Measurements from ENCODE around the gene NPAS2.

The NPAS2 gene

GRCh38 chr2:100995309-100996075 lies 175.6 kb downstream of the NPAS2 start:
- no peak for DNase-seq

DNA sequence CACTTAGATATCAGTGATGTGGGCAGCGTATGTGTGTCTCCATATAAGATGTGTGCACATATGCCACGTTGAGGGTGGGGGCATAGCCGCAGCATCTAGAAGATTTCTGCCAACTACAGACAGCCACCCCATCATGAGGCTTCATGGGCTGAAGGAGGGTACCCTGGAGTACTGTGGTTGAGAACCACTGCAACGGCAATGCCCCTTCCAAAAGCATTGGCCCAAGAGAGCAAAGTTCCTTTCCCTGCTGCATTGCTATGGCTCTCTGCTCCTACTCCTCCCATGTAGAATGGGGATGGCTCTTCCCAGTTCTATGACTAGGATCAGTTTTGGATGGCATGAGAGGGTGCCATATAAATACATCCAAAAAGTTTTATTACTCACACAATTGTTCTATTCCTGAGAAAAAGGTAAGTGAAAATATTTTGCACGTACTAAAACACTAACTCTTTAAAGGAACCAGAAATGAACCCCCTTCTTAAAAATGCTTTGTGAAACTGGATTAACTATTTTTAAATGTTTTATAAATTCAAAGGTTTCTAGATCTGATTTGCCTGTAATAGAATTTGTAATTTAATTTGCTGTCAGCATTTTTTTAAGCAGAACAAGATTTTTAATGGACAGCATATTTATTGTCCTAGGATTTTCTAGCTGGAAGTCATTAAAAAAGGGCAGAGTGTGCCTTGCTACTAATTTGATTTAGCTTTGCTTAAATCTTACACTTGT lies 177.7 kb downstream of the NPAS2 start:
- no peak for DNase-seq

DNA sequence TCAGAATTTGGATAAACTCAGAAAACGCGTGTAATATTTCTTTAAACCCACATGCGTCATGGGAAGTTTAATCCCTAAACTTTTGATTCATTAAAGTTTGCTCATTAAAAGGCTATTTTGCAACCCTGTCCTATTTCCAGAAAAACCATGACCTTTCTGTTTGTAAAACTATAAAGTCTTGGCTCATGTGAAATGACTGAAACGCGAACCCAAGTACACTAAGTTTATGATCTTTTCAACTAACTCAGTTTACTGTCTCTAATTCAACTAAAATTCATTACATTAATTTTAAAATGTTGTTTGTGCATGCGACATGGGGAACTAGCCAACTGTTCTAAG lies 178.3 kb downstream of the NPAS2 start:
- no peak for DNase-seq

DNA sequence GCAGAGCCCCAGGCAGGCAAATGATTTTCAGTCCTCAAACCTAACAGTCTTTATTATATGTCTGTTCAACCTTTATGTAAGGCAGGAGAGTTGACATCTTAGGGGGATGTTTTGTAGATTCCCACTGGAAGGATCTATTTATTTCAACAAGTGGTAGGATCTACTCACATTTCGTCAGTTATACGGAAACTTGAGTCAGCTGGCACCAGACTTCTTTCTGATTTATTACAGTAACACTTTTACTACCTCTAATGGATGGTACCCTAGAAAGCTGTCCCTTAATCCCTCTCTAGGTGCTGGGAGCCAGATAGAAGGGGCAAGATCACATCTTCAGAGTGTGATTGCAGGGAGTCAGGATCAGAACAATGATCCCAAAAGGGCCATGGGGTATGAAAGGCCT lies 180.1 kb downstream of the NPAS2 start:
- DNase-seq, result no peak

DNA sequence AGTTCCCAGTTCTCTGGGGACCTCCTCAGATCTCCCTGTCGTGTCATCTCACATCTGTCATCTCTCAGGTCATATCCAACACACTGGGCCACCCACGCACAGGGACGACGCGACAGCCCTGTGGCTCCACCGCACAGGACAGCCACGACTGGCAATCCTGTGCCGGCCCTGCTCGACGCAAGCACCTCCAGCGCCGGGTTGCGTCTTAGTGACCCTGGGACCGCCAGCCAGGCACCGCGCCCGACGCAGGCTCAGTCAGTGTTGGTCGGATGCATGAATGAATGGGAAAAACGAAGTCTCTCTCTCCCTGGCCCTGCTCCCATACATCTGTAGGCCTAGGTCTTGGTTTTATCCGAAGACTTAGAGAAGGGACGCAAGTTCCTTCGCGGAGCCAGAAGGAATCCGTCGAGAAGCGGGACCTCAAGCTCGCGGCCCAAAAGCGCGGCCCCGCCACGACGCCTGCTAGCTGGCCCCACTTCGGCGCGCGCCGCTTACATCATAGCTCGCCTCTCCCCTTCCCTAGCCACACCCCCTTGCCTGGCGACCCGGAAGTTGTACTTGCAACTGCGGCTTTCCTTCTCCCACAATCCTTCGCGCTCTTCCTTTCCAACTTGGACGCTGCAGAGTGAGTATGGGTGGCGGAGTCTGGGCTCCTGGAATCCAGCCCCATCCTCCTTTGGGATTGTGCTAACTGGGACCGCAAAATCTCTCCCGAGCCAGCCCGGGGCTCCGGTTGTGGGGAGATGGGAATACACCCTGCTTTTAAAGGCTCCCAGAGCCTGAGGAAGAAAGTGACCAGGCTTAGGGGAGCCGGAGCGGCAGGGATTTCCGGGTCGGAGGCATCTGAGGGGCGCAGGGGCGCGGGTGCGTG lies 182.0 kb downstream of the NPAS2 start, which contains the start of gene RPL31:
TSS of gene RPL31 (plus strand) at position 599 of the 871 bp plus-strand sequence. CDS start 413 bp downstream, outside the sequence.
- peak; percentile 97 for DNase-seq

DNA sequence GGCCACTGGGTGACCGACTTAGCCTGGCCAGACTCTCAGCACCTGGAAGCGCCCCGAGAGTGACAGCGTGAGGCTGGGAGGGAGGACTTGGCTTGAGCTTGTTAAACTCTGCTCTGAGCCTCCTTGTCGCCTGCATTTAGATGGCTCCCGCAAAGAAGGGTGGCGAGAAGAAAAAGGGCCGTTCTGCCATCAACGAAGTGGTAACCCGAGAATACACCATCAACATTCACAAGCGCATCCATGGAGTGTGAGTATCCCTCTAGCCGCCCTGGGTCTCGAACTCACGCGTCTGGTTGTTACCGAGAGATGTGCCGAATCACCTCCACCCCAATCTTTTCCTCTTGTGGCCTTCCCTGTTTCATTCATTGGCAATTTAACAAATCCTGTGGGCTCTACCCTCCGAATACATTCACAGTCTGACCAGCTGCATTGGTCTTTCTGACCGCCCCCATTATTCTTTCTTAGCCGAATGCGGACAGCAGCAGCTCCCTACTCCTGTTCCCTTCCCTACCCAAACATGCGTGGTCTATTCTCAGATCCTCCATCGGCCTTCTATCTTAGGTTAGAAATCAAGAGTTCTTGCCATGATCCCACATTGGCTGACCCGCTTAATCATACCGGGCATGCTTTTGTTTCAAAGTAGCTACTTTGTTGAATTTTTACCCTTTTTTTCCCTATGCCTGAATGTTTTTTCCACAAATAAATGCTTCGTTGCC lies 182.8 kb downstream of the NPAS2 start:
- no peak for DNase-seq

DNA sequence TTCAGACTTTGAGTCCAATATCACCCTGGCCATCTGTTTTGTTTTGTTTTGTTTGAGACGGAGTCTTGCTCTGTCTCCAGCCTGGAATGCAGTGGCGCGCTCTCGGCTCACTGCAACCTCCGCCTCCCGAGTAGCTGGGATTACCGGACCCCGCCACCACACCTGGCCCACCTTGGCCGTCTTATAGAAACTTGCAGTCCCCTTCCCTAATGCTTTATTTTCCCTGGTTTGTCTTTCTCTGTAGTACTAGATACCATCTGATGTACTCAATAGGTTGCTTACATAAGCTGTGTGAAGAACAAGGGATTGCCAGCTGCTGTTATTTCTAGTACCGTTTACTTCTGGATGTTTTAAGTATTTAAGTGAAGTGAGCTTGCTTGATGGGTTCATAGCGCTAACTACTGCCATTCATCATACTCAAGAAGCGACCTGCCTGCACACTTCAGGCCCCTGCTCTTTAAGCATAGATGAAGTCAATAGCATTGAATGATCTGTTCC lies 183.4 kb downstream of the NPAS2 start:
- no peak for DNase-seq

GRCh38 chr2:101004620-101005325 lies 184.8 kb downstream of the NPAS2 start:
- no peak for DNase-seq

GRCh38 chr2:101006065-101006715 lies 186.3 kb downstream of the NPAS2 start:
- no peak for DNase-seq

DNA sequence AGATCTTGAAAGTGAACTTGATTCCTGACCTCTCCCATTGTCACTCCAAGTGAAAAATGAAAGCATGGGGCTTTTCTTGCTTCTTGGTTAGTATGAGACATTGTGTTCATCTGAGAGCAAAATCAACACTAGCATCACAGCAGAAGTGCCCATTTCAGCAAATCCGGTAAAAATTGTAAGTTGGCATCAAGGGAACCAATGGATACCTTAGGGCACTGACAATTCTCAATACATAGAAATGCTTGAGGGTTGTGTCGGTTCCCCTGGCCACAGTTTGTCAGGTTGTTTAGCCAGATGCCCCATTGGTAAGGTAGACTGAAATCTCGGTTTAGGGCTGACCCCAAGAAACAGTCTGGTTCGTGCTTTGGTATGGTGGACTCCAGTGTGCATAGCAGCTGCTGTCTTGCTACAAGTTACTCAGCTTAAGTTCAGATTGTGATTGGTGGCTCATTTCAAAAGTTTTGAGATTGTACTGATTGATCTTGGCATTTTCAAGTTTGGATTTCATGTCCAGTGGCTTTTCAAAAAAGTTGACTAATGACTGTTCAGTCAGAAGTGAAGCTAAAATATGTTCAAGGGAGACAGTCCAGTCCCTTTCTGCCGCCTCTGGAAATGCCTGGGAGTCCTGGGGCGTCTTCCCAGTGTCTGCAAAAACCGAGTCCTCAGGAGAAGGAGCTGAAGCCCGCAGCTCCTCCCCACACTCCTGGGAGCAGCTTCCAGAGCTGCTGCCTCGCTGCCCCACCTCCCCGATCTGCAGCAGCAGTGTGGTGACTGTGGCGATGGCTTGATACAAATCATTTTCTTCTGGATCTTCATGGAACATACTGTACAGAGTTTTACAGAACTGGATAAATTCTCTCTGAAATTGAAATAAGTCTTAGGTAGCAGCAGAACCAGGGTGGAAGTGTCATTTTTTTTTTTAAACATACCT lies 187.7 kb downstream of the NPAS2 start:
- DNase-seq, result no peak

- DNase-seq, result no peak
These were observed 191.2 kb downstream of the NPAS2 start for GRCh38 chr2:101011152-101011551.

- DNase-seq, result no peak
These were observed 192.2 kb downstream of the NPAS2 start for GRCh38 chr2:101012054-101012705.

- DNase-seq, result peak; percentile 24
These were observed 192.8 kb downstream of the NPAS2 start for GRCh38 chr2:101012706-101013181.

- DNase-seq, result no peak
These were observed 194.4 kb downstream of the NPAS2 start for GRCh38 chr2:101014264-101014857.

- DNase-seq, result no peak
These were observed 197.4 kb downstream of the NPAS2 start for GRCh38 chr2:101017371-101017770.

- no peak for DNase-seq
These were observed 199.0 kb downstream of the NPAS2 start for GRCh38 chr2:101018934-101019333.

- DNase-seq, result no peak
These were observed 202.3 kb downstream of the NPAS2 start for GRCh38 chr2:101022221-101022620.

- DNase-seq, result no peak
These were observed 203.6 kb downstream of the NPAS2 start for GRCh38 chr2:101023327-101024107.
